Measurements from ENCODE around the gene SARS2. TPM values are rescaled to one million over a fixed set of nuclear protein-coding genes. Genes with fewer than 3 reads are reported as not detected.

SARS2 gene
- total and polyA plus RNA-seq, 11 donors, result 9.0 to 29.1 (median 16.7) TPM

- no peak overlapping the region for H3K27ac ChIP-seq
- peaks cover 0 to 3% (median 0%) of the 10 kb centered on the region in 9 donors for H3K36me3 ChIP-seq
- no peak for TF ChIP-seq CTCF (IDR thresholded peaks at IDR 0.05)
- no peak for TF ChIP-seq POLR2A (IDR thresholded peaks at IDR 0.05)
- H3K27me3 ChIP-seq, result no peaks in the 10 kb centered on the region
- H3K4me1 ChIP-seq, result peaks cover 0 to 1% (median 0%) of the 10 kb centered on the region in 12 donors
- H3K9me3 ChIP-seq, result peaks cover 0 to 9% (median 0%) of the 10 kb centered on the region in 12 donors
- no peak overlapping the region for H3K4me3 ChIP-seq
- 56 to 66% (median 62%) methylated on average over 5 of the region's 5 CpGs for WGBS, 4 donors
- intact Hi-C loops (cut with DNase I), result loop anchor here in 8 of 10 donors (10.0 kb wide), 7 partner anchors 305 to 545 kb away; partner anchors contain the start of genes FAM98C (in 2 of the 8), EIF3K (in 1 of the 8) and MAP4K1 (in 1 of the 8)
- DNase-seq (no peak), ATAC-seq (no peak)
Observed at GRCh38 chr19:38939957-38940356, 9.4 kb upstream of the SARS2 start.

DNA sequence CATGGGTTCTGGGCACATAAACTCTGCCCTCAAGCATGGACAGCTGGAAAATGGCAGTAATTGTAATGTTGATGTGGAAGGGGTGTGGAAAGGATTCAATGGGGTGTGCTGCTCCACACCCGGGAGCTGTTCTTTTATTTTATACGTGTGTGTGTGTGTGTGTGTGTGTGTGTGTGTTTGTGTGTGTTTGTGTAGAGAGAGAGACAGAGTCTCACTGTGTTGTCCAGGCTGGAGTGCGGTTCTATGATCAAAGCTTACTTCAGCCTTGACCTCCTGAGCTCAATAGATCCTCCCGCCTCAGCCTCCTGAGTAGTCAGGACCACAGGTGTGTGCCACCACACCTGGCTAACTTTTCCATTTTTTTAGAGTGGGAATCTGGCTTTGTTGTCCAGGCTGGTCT is 3.0 kb upstream of the SARS2 start:
- ATAC-seq (no peak), DNase-seq (peak in 1 of 5 donors; percentile 10)
- H3K27ac ChIP-seq, result no peak overlapping the region
- peaks cover 0 to 11% (median 0%) of the 10 kb centered on the region in 12 donors for H3K9me3 ChIP-seq
- peaks cover 0 to 15% (median 11%) of the 10 kb centered on the region in 9 donors for H3K36me3 ChIP-seq
- intact Hi-C loops (cut with DNase I), result loop anchor here in 9 of 10 donors (5.0 to 10.0 kb wide), 13 partner anchors 81 to 539 kb away; partner anchors contain the start of genes EIF3K (in 3 of the 9), MAP4K1 (in 3 of the 9) and FAM98C (in 2 of the 9)
- H3K4me1 ChIP-seq, result peaks cover 4 to 43% (median 23%) of the 10 kb centered on the region in 12 donors
- no peak overlapping the region for H3K4me3 ChIP-seq
- TF ChIP-seq CTCF (IDR thresholded peaks at IDR 0.05) (no peak), POLR2A (IDR thresholded peaks at IDR 0.05) (no peak)
- no peaks in the 10 kb centered on the region for H3K27me3 ChIP-seq
- 51 to 89% (median 75%) methylated on average over 4 of the region's 4 CpGs for WGBS, 4 donors

DNA sequence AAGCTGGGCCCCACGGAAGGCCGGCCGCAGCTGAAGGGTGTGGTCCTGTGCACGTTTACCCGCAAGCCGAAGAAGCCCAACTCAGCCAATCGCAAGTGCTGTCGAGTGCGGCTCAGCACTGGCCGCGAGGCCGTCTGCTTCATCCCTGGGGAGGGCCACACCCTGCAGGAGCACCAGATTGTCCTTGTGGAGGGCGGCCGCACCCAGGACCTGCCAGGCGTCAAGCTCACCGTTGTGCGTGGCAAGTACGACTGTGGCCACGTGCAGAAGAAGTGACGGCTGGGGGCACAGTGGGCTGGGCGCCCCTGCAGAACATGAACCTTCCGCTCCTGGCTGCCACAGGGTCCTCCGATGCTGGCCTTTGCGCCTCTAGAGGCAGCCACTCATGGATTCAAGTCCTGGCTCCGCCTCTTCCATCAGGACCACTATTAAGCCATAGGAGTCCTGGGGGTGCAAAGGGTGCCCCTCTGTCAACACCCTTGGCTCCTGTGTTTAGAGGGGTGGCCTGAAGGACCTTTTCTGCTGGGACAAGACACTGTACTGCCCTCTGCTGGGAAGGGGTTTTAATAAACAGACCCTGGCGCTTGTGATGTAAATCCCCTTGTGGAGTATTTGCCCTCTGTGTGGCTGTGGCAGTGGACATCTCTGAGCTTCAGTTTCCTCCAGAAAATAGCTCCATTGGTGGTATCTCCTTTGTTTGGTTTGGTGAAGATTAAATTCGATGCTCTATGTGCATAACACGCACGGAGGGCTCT is 2.0 kb upstream of the SARS2 start:
- DNase-seq (no peak), ATAC-seq (no peak)
- H3K27ac ChIP-seq, result no peak overlapping the region
- H3K4me1 ChIP-seq, result peaks cover 4 to 43% (median 23%) of the 10 kb centered on the region in 12 donors
- H3K27me3 ChIP-seq, result no peaks in the 10 kb centered on the region
- H3K36me3 ChIP-seq, result peaks cover 0 to 15% (median 11%) of the 10 kb centered on the region in 9 donors
- H3K9me3 ChIP-seq, result peaks cover 0 to 11% (median 0%) of the 10 kb centered on the region in 12 donors
- intact Hi-C loops (cut with DNase I), result loop anchor here in 9 of 10 donors (5.0 to 10.0 kb wide), 13 partner anchors 80 to 538 kb away; partner anchors contain the start of genes EIF3K (in 3 of the 9), MAP4K1 (in 3 of the 9) and FAM98C (in 2 of the 9)
- 88 to 93% (median 91%) methylated on average over 29 of the region's 29 CpGs for WGBS, 4 donors
- TF ChIP-seq CTCF (IDR thresholded peaks at IDR 0.05) (peak; percentile 11 to 46 (median 26)), POLR2A (IDR thresholded peaks at IDR 0.05) (no peak)
- H3K4me3 ChIP-seq, result peak overlapping the region in 2 of 12 donors; percentile 66 to 72

DNA sequence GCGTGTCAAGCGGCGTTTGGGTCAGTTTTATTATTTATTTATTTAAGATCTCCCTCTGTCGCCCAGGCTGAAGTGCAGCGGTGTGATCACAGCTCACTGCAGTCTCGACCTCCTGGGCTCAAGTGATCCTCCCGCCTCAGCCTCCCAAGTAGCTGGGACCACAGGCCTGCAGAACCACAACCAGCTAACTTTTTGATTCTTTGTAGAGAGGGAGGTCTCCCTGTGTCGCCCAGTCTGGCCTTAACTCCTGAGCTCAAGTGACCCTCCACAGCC is 894 bp upstream of the SARS2 start:
- Histone ChIP-seq H3K4me1 (peaks cover 4 to 43% (median 23%) of the 10 kb centered on the region in 12 donors), H3K27ac (peak overlapping the region in 11 of 12 donors; percentile 69 to 94 (median 90)), H3K4me3 (peak overlapping the region; percentile 51 to 91 (median 72)), H3K9me3 (peaks cover 0 to 11% (median 0%) of the 10 kb centered on the region in 12 donors), H3K36me3 (peaks cover 0 to 15% (median 11%) of the 10 kb centered on the region in 9 donors), H3K27me3 (no peaks in the 10 kb centered on the region)
- ATAC-seq, result no peak
- intact Hi-C loops (cut with DNase I), result loop anchor here in 9 of 10 donors (2.0 to 10.0 kb wide), 15 partner anchors 31 to 537 kb away; partner anchors contain the start of genes FAM98C (in 5 of the 9), EIF3K (in 3 of the 9) and MAP4K1 (in 3 of the 9)
- TF ChIP-seq CTCF (IDR thresholded peaks at IDR 0.05), result no peak
- TF ChIP-seq POLR2A (IDR thresholded peaks at IDR 0.05), result no peak
- WGBS, 4 donors, result 23 to 34% (median 29%) methylated on average over 8 of the region's 8 CpGs
- DNase-seq, result peak in 1 of 5 donors; percentile 20

All from heart left ventricle (tissue), 16 donors.